Iris pigment epithelial cell (primary cell): ENCODE measurements around the gene ARHGAP42.

Source experiments
- DNase-seq: peaks from one replicate; pipeline ENCODE4 v3.0.0-alpha.2; 2011; ENCODE audit warnings: low read depth

ARHGAP42 gene

GRCh38 chr11:101031713-101032112 lies 344.6 kb downstream of the ARHGAP42 start:
- no peak for DNase-seq

- no peak for DNase-seq
Observed at GRCh38 chr11:101032991-101033390, 345.9 kb downstream of the ARHGAP42 start.

GRCh38 chr11:101034076-101034475 lies 347.0 kb downstream of the ARHGAP42 start:
- DNase-seq, result no peak

- DNase-seq, result no peak
Observed at GRCh38 chr11:101035872-101036271, 348.8 kb downstream of the ARHGAP42 start.
